GM23338 (cell line): Measurements from ENCODE around the gene TAS2R41. TPM values are rescaled to one million over a fixed set of nuclear protein-coding genes. Genes with fewer than 3 reads are reported as not detected.

Source experiments
- ATAC-seq: fragments of 200-7000 bp; cut with Tn5 transposase; 3 replicates; pipeline ENCODE4 v1.9.1; 2020
- DNase-seq: peaks from one replicate; pipeline ENCODE4 v3.0.0-alpha.2; 2015; ENCODE audit warnings: low spot score
- H2AFZ ChIP-seq: fragments of 200-600 bp; sonication (generic); 2 replicates; pipeline ENCODE4 v1.8.0; 2016; ENCODE audit warnings: antibody characterized with exemption, mild to moderate bottlenecking, moderate library complexity
- H3F3A ChIP-seq: fragments of 200-600 bp; sonication (generic); replicated peaks from 2 replicates; pipeline ENCODE4 v1.8.0; 2017; ENCODE audit warnings: antibody characterized with exemption, mixed run types, low read depth
- H3K27ac ChIP-seq: fragments of 200-600 bp; sonication (generic); 2 replicates; pipeline ENCODE4 v1.6.1; 2016; ENCODE audit warnings: low read depth
- H3K27me3 ChIP-seq: fragments of 200-600 bp; sonication (generic); 2 replicates; pipeline ENCODE4 v1.8.0; 2016; ENCODE audit warnings: mild to moderate bottlenecking, mixed run types, moderate library complexity; ENCODE audit not compliant: insufficient read depth
- H3K36me3 ChIP-seq: fragments of 200-600 bp; sonication (generic); 2 replicates; pipeline ENCODE4 v1.8.0; 2016; ENCODE audit warnings: mild to moderate bottlenecking; ENCODE audit not compliant: insufficient read depth
- H3K4me1 ChIP-seq: fragments of 200-600 bp; sonication (generic); 2 replicates; pipeline ENCODE4 v1.8.0; 2016; ENCODE audit warnings: mild to moderate bottlenecking, moderate library complexity; ENCODE audit not compliant: insufficient read depth
- H3K4me2 ChIP-seq: fragments of 200-600 bp; sonication (generic); 2 replicates; pipeline ENCODE4 v1.7.1; 2017; ENCODE audit warnings: mixed run types
- H3K4me3 ChIP-seq: fragments of 200-600 bp; sonication (generic); 2 replicates; pipeline ENCODE4 v1.6.1; 2016; ENCODE audit warnings: mixed run types
- H3K79me2 ChIP-seq: fragments of 200-600 bp; sonication (generic); replicated peaks from 2 replicates; pipeline ENCODE4 v1.8.0; 2017; ENCODE audit warnings: mild to moderate bottlenecking; ENCODE audit not compliant: insufficient read depth
- H3K9me2 ChIP-seq: fragments of 200-600 bp; sonication (generic); 2 replicates; pipeline ENCODE4 v1.8.0; 2017; ENCODE audit not compliant: insufficient read depth
- H4K20me1 ChIP-seq: fragments of 200-600 bp; sonication (generic); replicated peaks from 2 replicates; pipeline ENCODE4 v1.8.0; 2017; ENCODE audit warnings: mild to moderate bottlenecking; ENCODE audit not compliant: insufficient read depth
- H3K27ac Mint-ChIP-seq: 2 replicates; pipeline ENCODE4 v1.8.0; 2020; ENCODE audit warnings: inconsistent platforms, mild to moderate bottlenecking, moderate library complexity, mixed read lengths
- H3K27me3 Mint-ChIP-seq: 3 replicates; pipeline ENCODE4 v1.8.0; 2022; ENCODE audit warnings: low read depth, mild to moderate bottlenecking, moderate library complexity, mixed read lengths, inconsistent platforms; ENCODE audit not compliant: insufficient read depth, poor library complexity
- H3K36me3 Mint-ChIP-seq: 3 replicates; pipeline ENCODE4 v1.8.0; 2021; ENCODE audit warnings: low read depth, mild to moderate bottlenecking, inconsistent platforms, moderate library complexity, mixed read lengths
- H3K4me1 Mint-ChIP-seq: 3 replicates; pipeline ENCODE4 v1.8.0; 2020; ENCODE audit warnings: mild to moderate bottlenecking, inconsistent platforms, mixed read lengths
- H3K4me3 Mint-ChIP-seq: 3 replicates; pipeline ENCODE4 v1.8.0; 2021; ENCODE audit warnings: moderate library complexity, mild to moderate bottlenecking, inconsistent platforms, mixed read lengths
- H3K9me3 Mint-ChIP-seq: 3 replicates; pipeline ENCODE4 v1.8.0; 2020; ENCODE audit warnings: moderate library complexity, mild to moderate bottlenecking, inconsistent platforms, mixed read lengths
- CREB1 ChIP-seq: fragments of 250-450 bp; sonication (Bioruptor Pico); IDR thresholded peaks from 2 replicates; pipeline ENCODE4 v1.5.0; 2020; ENCODE audit warnings: low read depth, mild to moderate bottlenecking, moderate library complexity
- CTCF ChIP-seq, 2 experiments: fragments of 200-600 bp in 1 of 2; sonication (generic) in 1 of 2; conservative IDR thresholded peaks; 2 replicates each; pipeline versions ENCODE4 v1.5.1 to v1.6.1; 2016 to 2017; ENCODE audit warnings: antibody characterized with exemption in 2 of 2, low read depth in 2 of 2, mild to moderate bottlenecking in 2 of 2, moderate library complexity in 1 of 2
- ETS1 ChIP-seq: IDR thresholded peaks from 2 replicates; pipeline ENCODE4 v1.6.1; 2016; ENCODE audit warnings: antibody characterized with exemption
- EZH2 ChIP-seq: fragments of 200-600 bp; sonication (generic); IDR thresholded peaks from one replicate; pipeline ENCODE4 v1.8.0; 2017; ENCODE audit warnings: antibody characterized with exemption, mild to moderate bottlenecking, low read depth; ENCODE audit not compliant: unreplicated experiment
- EZH2phosphoT487 ChIP-seq: fragments of 200-600 bp; sonication (generic); IDR thresholded peaks from one replicate; pipeline ENCODE4 v1.8.1; 2018; ENCODE audit warnings: antibody characterized with exemption; ENCODE audit not compliant: unreplicated experiment
- JUNB ChIP-seq: IDR thresholded peaks from one replicate; pipeline ENCODE4 v1.6.1; 2016; ENCODE audit warnings: antibody characterized with exemption; ENCODE audit not compliant: unreplicated experiment
- NANOG ChIP-seq: IDR thresholded peaks from 2 replicates; pipeline ENCODE4 v1.6.1; 2016; ENCODE audit warnings: antibody characterized with exemption, borderline replicate concordance
- POLR2AphosphoS5 ChIP-seq: IDR thresholded peaks from 2 replicates; pipeline ENCODE4 v1.6.1; 2016; ENCODE audit warnings: antibody characterized with exemption, low read depth
- REST ChIP-seq: IDR thresholded peaks from one replicate; pipeline ENCODE4 v1.6.1; 2018; ENCODE audit warnings: antibody characterized with exemption; ENCODE audit not compliant: unreplicated experiment
- STAT1 ChIP-seq: IDR thresholded peaks from one replicate; pipeline ENCODE4 v1.6.1; 2016; ENCODE audit warnings: antibody characterized with exemption; ENCODE audit not compliant: unreplicated experiment
- ZNF114 ChIP-seq: fragments of 250-450 bp; sonication (Bioruptor Pico); IDR thresholded peaks from 2 replicates; pipeline ENCODE4 v1.5.0; 2020; ENCODE audit warnings: mild to moderate bottlenecking, moderate library complexity
- ZNF331 ChIP-seq: fragments of 250-450 bp; sonication (Bioruptor Pico); IDR thresholded peaks from 2 replicates; pipeline ENCODE4 v1.5.0; 2020; ENCODE audit warnings: low read depth, mild to moderate bottlenecking, moderate library complexity
- ZNF462 ChIP-seq: fragments of 250-450 bp; sonication (Bioruptor Pico); IDR thresholded peaks from 2 replicates; pipeline ENCODE4 v1.5.0; 2020; ENCODE audit warnings: mild to moderate bottlenecking, moderate library complexity
- polyA plus RNA-seq: library from polyadenylated mRNA; unstranded; fragments of >200 nt; fragmentation: Nextera tagmentation; extraction: Ambion mirVana; gene quantifications from 2 replicates; pipeline ENCODE4 v1.2.1, GENCODE V29; 2016
- total RNA-seq: library from RNA; depleted of rRNA; stranded (reverse); fragments of >200 nt; shearing (Covaris generic); gene quantifications from 2 replicates; pipeline ENCODE4 v1.2.3, GENCODE V29; 2014

TAS2R41 gene
- total and polyA plus RNA-seq, 2 experiments from 2014 or later = 1.2 TPM; not detected in 1

- Histone ChIP-seq H3K4me1 (no peaks in the 10 kb centered on the region), H3K4me2 (no peak overlapping the region), H3K4me3 (no peak overlapping the region), H3K9me2 (no peaks in the 10 kb centered on the region; the same call in none of the 2 replicates), H3K79me2 (no peaks in the 10 kb centered on the region), H3K27ac (no peak overlapping the region), H4K20me1 (no peaks in the 10 kb centered on the region), H3F3A (no peaks in the 10 kb centered on the region), H3K27me3 (no peaks in the 10 kb centered on the region), H2AFZ (no peak overlapping the region), H3K36me3 (no peaks in the 10 kb centered on the region)
- Mint-ChIP-seq H3K4me3 (no peak overlapping the region), H3K27ac (no peak overlapping the region), H3K36me3 (no peaks in the 10 kb centered on the region), H3K9me3 (no peaks in the 10 kb centered on the region), H3K4me1 (peaks cover 3% of the 10 kb centered on the region; the same call in 1 of the 3 replicates), H3K27me3 (peaks cover 4% of the 10 kb centered on the region)
- TF ChIP-seq CTCF (conservative IDR thresholded peaks at IDR 0.05; ENCODE audit: low read depth in 2 of 2) (no peak), EZH2phosphoT487 (no peak), STAT1 (no peak), ZNF114 (CRISPR knock-in tag) (no peak), POLR2AphosphoS5 (no peak), ETS1 (no peak), NANOG (no peak), EZH2 (no peak), CREB1 (CRISPR knock-in tag) (no peak), ZNF462 (CRISPR knock-in tag) (no peak), ZNF331 (CRISPR knock-in tag) (no peak), JUNB (no peak), REST (no peak)
- ATAC-seq = no peak
- no peak for DNase-seq
Measured at GRCh38 chr7:143493751-143494150, 16.1 kb downstream of the TAS2R41 start.
